Uterus (tissue), 4 donors: Measurements from ENCODE around the gene TNKS1BP1. TPM values are rescaled to one million over a fixed set of nuclear protein-coding genes. Genes with fewer than 3 reads are reported as not detected.

Source experiments
- DNase-seq, 2 donors: peaks; one replicate each; pipeline ENCODE4 v3.0.0-alpha.2; 2019 to 2020
- H3K27ac ChIP-seq, 2 donors: fragments of 200-600 bp; sonication (generic); 1 replicate in 1 of 2; 2 replicates in 1 of 2; pipeline ENCODE4 v1.5.1; 2016 to 2018
- H3K27me3 ChIP-seq, 2 donors: fragments of 200-600 bp; sonication (generic); one replicate each; pipeline ENCODE4 v1.5.1; 2018 to 2019; ENCODE audit warnings: control low read depth in 1 of 2
- H3K36me3 ChIP-seq, 2 donors: fragments of 200-600 bp; sonication (generic); one replicate each; pipeline ENCODE4 v1.5.1; 2019; ENCODE audit warnings: control low read depth in 1 of 2
- H3K4me1 ChIP-seq, 2 donors: fragments of 200-600 bp; sonication (generic); one replicate each; pipeline ENCODE4 v1.5.1; 2018 to 2019; ENCODE audit warnings: control low read depth in 1 of 2
- H3K4me3 ChIP-seq, 2 donors: fragments of 200-600 bp; sonication (generic); 1 replicate in 1 of 2; 2 replicates in 1 of 2; pipeline ENCODE4 v1.5.1; 2018 to 2019; ENCODE audit warnings: mild to moderate bottlenecking in 1 of 2
- H3K9me3 ChIP-seq, 2 donors: fragments of 200-600 bp; sonication (generic); one replicate each; pipeline ENCODE4 v1.5.1; 2019; ENCODE audit warnings: control low read depth in 1 of 2
- CTCF ChIP-seq, 4 experiments: fragments of 200-600 bp in 2 of 4; fragments of 450-650 bp in 2 of 4; sonication (generic) in 2 of 4; IDR thresholded peaks; one replicate each; pipeline ENCODE4 v1.5.1; 2016 to 2019; ENCODE audit warnings: antibody characterized with exemption in 4 of 4, mild to moderate bottlenecking in 2 of 4, moderate library complexity in 1 of 4
- POLR2A ChIP-seq, 2 donors: fragments of 450-650 bp; IDR thresholded peaks; one replicate each; pipeline ENCODE4 v1.6.1; 2016; ENCODE audit warnings: antibody characterized with exemption in 2 of 2, mild to moderate bottlenecking in 1 of 2, moderate library complexity in 1 of 2
- intact Hi-C: fragments of 100-400 bp; cut with DNase I; formaldehyde crosslinking; loops from one replicate; pipeline ENCODE4 v1.15.1; 2023; ENCODE audit warnings: low total_unique reads
- total RNA-seq, 4 donors: library from RNA; depleted of rRNA in 3 of 4; stranded (reverse); fragments of >200 nt in 3 of 4; gene quantifications; one replicate each; pipeline versions ENCODE4 v1.1.0 to v1.2.4, GENCODE V29; 2014 to 2023
- donor health status: DM: yes; HTN: yes; CAD: no.

The TNKS1BP1 gene
- total RNA-seq, 4 donors from 2014 or later = 22.5 to 269 (median 70.8) TPM

GRCh38 chr11:57353446-57353845, 28.7 kb upstream of the TNKS1BP1 start:
- Histone ChIP-seq H3K9me3 (no peaks in the 10 kb centered on the region), H3K27me3 (no peaks in the 10 kb centered on the region), H3K27ac (no peak overlapping the region), H3K36me3 (no peaks in the 10 kb centered on the region), H3K4me3 (no peak overlapping the region), H3K4me1 (no peaks in the 10 kb centered on the region)
- intact Hi-C loops = no loop called here
- no peak for TF ChIP-seq CTCF (IDR thresholded peaks at IDR 0.05)
- no peak for DNase-seq

GRCh38 chr11:57353036-57353435, 28.3 kb upstream of the TNKS1BP1 start:
- TF ChIP-seq POLR2A (IDR thresholded peaks at IDR 0.05) = no peak
- no peak for TF ChIP-seq CTCF (IDR thresholded peaks at IDR 0.05)
- Histone ChIP-seq H3K27ac (no peak overlapping the region), H3K27me3 (no peaks in the 10 kb centered on the region), H3K4me3 (no peak overlapping the region), H3K4me1 (no peaks in the 10 kb centered on the region), H3K36me3 (no peaks in the 10 kb centered on the region), H3K9me3 (no peaks in the 10 kb centered on the region)
- intact Hi-C loops = no loop called here
- DNase-seq = no peak

GRCh38 chr11:57349491-57350274, 24.9 kb upstream of the TNKS1BP1 start:
- Histone ChIP-seq H3K27ac (peak overlapping the region in 1 of 2 donors; percentile 36), H3K36me3 (no peaks in the 10 kb centered on the region), H3K27me3 (no peaks in the 10 kb centered on the region), H3K4me1 (no peaks in the 10 kb centered on the region), H3K4me3 (no peak overlapping the region), H3K9me3 (no peaks in the 10 kb centered on the region)
- intact Hi-C loops = no loop called here
- DNase-seq = peak; percentile 59 to 75
- TF ChIP-seq POLR2A (IDR thresholded peaks at IDR 0.05) (no peak), CTCF (IDR thresholded peaks at IDR 0.05) (peak; percentile 78 to 93 (median 84))

GRCh38 chr11:57348636-57349313, 24.0 kb upstream of the TNKS1BP1 start:
- no peaks in the 10 kb centered on the region for H3K4me1 ChIP-seq
- H3K27ac ChIP-seq = no peak overlapping the region
- intact Hi-C loops = no loop called here
- no peaks in the 10 kb centered on the region for H3K36me3 ChIP-seq
- no peak for DNase-seq
- no peaks in the 10 kb centered on the region for H3K9me3 ChIP-seq
- no peaks in the 10 kb centered on the region for H3K27me3 ChIP-seq
- no peak overlapping the region for H3K4me3 ChIP-seq
- no peak for TF ChIP-seq POLR2A (IDR thresholded peaks at IDR 0.05)
- no peak for TF ChIP-seq CTCF (IDR thresholded peaks at IDR 0.05)

GRCh38 chr11:57348052-57348451, 23.3 kb upstream of the TNKS1BP1 start:
- Histone ChIP-seq H3K27ac (no peak overlapping the region), H3K4me1 (no peaks in the 10 kb centered on the region), H3K27me3 (no peaks in the 10 kb centered on the region), H3K9me3 (no peaks in the 10 kb centered on the region), H3K36me3 (no peaks in the 10 kb centered on the region), H3K4me3 (no peak overlapping the region)
- intact Hi-C loops = no loop called here
- DNase-seq = no peak
- TF ChIP-seq CTCF (IDR thresholded peaks at IDR 0.05) (no peak), POLR2A (IDR thresholded peaks at IDR 0.05) (no peak)
